ENCODE data around the gene RCL1. TPM values are rescaled to one million over a fixed set of nuclear protein-coding genes. Genes with fewer than 3 reads are reported as not detected.

RCL1 gene
- total and polyA plus RNA-seq, 2 donors (not counting 3 experiments of a cell fraction or from before 2014, with no cell fraction given): 12.9 to 13.2 TPM

GRCh38 chr9:4760122-4760521 is 32.6 kb upstream of the RCL1 start:
- FAIRE-seq: no peak
- H3K4me2 ChIP-seq (ENCODE audit: insufficient read depth, low read length): no peak overlapping the region
- H3K4me1 ChIP-seq (ENCODE audit: control insufficient read depth, extremely low read depth, insufficient read depth, low read length): peaks cover 13% of the 10 kb centered on the region
- no peak overlapping the region for H3K4me3 ChIP-seq (replicated peaks in 1 of 3; ENCODE audit: insufficient read depth in 1 of 3, low read depth in 1 of 3, low read length in 3 of 3)
- H3K27me3 ChIP-seq (ENCODE audit: control insufficient read depth in 2 of 2, insufficient read depth in 2 of 2, low read length in 2 of 2): no peaks in the 10 kb centered on the region
- ChIA-PET CTCF (interaction anchor here (0.6 to 10.1 kb wide), 31 partner anchors 8 to 843 kb away, joined by 3 to 215 read pairs (median 6); partner anchors contain the start of genes AK3, INSL6, JAK2 and RCL1), POLR2A (no interaction called here)
- intact Hi-C loops (cut with micrococcal nuclease): loop anchor here (10.0 kb wide), 1 partner anchor 505 kb away; no protein-coding TSS in a partner anchor
- DNase-seq (ENCODE audit: low read depth, low spot score): no peak
- no peak overlapping the region for H2AFZ ChIP-seq (ENCODE audit: low read depth, low read length)
- H3K79me2 ChIP-seq (ENCODE audit: control insufficient read depth, insufficient read depth, low read length): no peaks in the 10 kb centered on the region
- no peak overlapping the region for H3K27ac ChIP-seq (ENCODE audit: insufficient read depth, low read depth, low read length)
- no peaks in the 10 kb centered on the region for H4K20me1 ChIP-seq (replicated peaks; ENCODE audit: control insufficient read depth, extremely low read depth, insufficient read depth, low read length)
- no peaks in the 10 kb centered on the region for H3K36me3 ChIP-seq (ENCODE audit: control insufficient read depth in 2 of 2, extremely low read depth in 1 of 2, insufficient read depth in 2 of 2, low read length in 2 of 2)
- dilution Hi-C loops (cut with MboI; ENCODE audit: extremely low pct_ligation_motif_present, low sequenced_read_pairs): no loop called here
- no peak overlapping the region for H3K9ac ChIP-seq (replicated peaks; ENCODE audit: extremely low read depth, insufficient read depth, low read length)
- no peaks in the 10 kb centered on the region for H3K9me1 ChIP-seq (replicated peaks; ENCODE audit: control insufficient read depth, extremely low read depth, insufficient read depth, low read length)
- TF ChIP-seq FOS (IDR thresholded peaks at IDR 0.05; ENCODE audit: borderline replicate concordance, insufficient read depth, low read length) (no peak), POLR2A (IDR thresholded peaks at IDR 0.05; ENCODE audit: low read depth, low read length) (no peak), POLR2AphosphoS5 (IDR thresholded peaks at IDR 0.05; ENCODE audit: insufficient read depth, low read depth, low read length) (no peak), CTCF (IDR thresholded peaks at IDR 0.05; ENCODE audit: extremely low read depth in 1 of 2, insufficient read depth in 1 of 2, low read depth in 1 of 2, low read length in 2 of 2) (no peak), MYC (IDR thresholded peaks at IDR 0.05; ENCODE audit: low read depth, low read length) (no peak), EZH2 (IDR thresholded peaks at IDR 0.05; ENCODE audit: borderline replicate concordance, low read depth, low read length, severe bottlenecking) (no peak), MAX (IDR thresholded peaks at IDR 0.05; ENCODE audit: insufficient read depth, insufficient read length) (no peak), JUN (IDR thresholded peaks at IDR 0.05; ENCODE audit: borderline replicate concordance, insufficient read depth, insufficient read length, low read depth) (no peak)
- H3K9me3 ChIP-seq (replicated peaks; ENCODE audit: control insufficient read depth, insufficient read depth, low read length): no peaks in the 10 kb centered on the region
- no TSS peak for BruUV-seq (replicated peaks)

Data from endothelial cell of umbilical vein (primary cell).